HepG2 (cell line): Measurements from ENCODE around the gene VEZF1. TPM values are rescaled to one million over a fixed set of nuclear protein-coding genes. Genes with fewer than 3 reads are reported as not detected.
A peak's percentile ranks its signal among the peaks of the same experiment; 100 is the strongest.

Experiments
- ARID2 ChIP-seq: sonication (generic); formaldehyde crosslinking; IDR thresholded peaks from 2 replicates; pipeline ENCODE4 v1.8.1; 2022; ENCODE audit warnings: mild to moderate bottlenecking, missing genetic modification reagents, borderline replicate concordance
- CBX2 ChIP-seq, 2 experiments: fragments of 200-600 bp in 1 of 2; sonication (generic); formaldehyde crosslinking in 1 of 2; IDR thresholded peaks; 2 replicates each; pipeline versions ENCODE4 v1.7.0 to v1.8.1; 2018 to 2022; ENCODE audit warnings: low read depth in 2 of 2, low read length in 1 of 2, mild to moderate bottlenecking in 1 of 2, missing genetic modification reagents in 1 of 2
- DMAP1 ChIP-seq: IDR thresholded peaks from 2 replicates; pipeline ENCODE4 v1.6.1; 2016
- ETV5 ChIP-seq: IDR thresholded peaks from 2 replicates; pipeline ENCODE4 v1.6.1; 2018; ENCODE audit warnings: missing biosample characterization, missing genetic modification reagents, inconsistent platforms, borderline replicate concordance
- ETV6 ChIP-seq: sonication (generic); formaldehyde crosslinking; conservative IDR thresholded peaks from 2 replicates; pipeline ENCODE4 v1.4.0; 2020; ENCODE audit warnings: missing genetic modification reagents
- GATAD2A ChIP-seq: IDR thresholded peaks from 2 replicates; pipeline ENCODE4 v1.6.1; 2016
- HMG20B ChIP-seq: conservative IDR thresholded peaks from 2 replicates; pipeline ENCODE4 v1.6.1; 2016; ENCODE audit warnings: missing genetic modification reagents, missing compliant biosample characterization
- HNRNPL ChIP-seq: fragments of 200-400 bp; formaldehyde crosslinking; IDR thresholded peaks from 2 replicates; pipeline ENCODE4 v1.6.1; 2017; ENCODE audit warnings: mild to moderate bottlenecking, low read depth, low read length
- KDM5B ChIP-seq: sonication (generic); formaldehyde crosslinking; IDR thresholded peaks from 2 replicates; pipeline ENCODE4 v1.4.0; 2020; ENCODE audit warnings: missing genetic modification reagents, mild to moderate bottlenecking, borderline replicate concordance
- MEIS1 ChIP-seq: sonication (generic); formaldehyde crosslinking; IDR thresholded peaks from 2 replicates; pipeline ENCODE4 v1.9.0; 2021; ENCODE audit warnings: mild to moderate bottlenecking, missing genetic modification reagents, moderate library complexity, borderline replicate concordance
- TMF1 ChIP-seq: sonication (generic); formaldehyde crosslinking; IDR thresholded peaks from 2 replicates; pipeline ENCODE4 v1.8.1; 2022; ENCODE audit warnings: low read depth, missing genetic modification reagents
- ZNF367 ChIP-seq: sonication (generic); formaldehyde crosslinking; IDR thresholded peaks from 2 replicates; pipeline ENCODE4 v1.4.0; 2020; ENCODE audit warnings: missing genetic modification reagents, borderline replicate concordance
- ZNF781 ChIP-seq: sonication (generic); formaldehyde crosslinking; IDR thresholded peaks from 2 replicates; pipeline ENCODE4 v1.5.1; 2020; ENCODE audit warnings: borderline replicate concordance, mild to moderate bottlenecking, missing genetic modification reagents; ENCODE audit errors: not compliant biosample characterization
- ZSCAN30 ChIP-seq: sonication (generic); formaldehyde crosslinking; IDR thresholded peaks from 2 replicates; pipeline ENCODE4 v1.5.0; 2020; ENCODE audit warnings: mild to moderate bottlenecking, missing genetic modification reagents
- polyA plus RNA-seq, 8 experiments: library from polyadenylated mRNA; depleted of rRNA in 3 of 8; stranded (reverse) in 7 of 8; unstranded in 1 of 8; fragments of >200 nt; fragmentation: Illumina TruSeq in 4 of 8; extraction: Trizol in 4 of 8; gene quantifications; 2 replicates each; pipeline versions ENCODE4 v1.2.1 to v1.2.3, GENCODE V29; 2011 to 2016; ENCODE audit warnings: low read depth in 4 of 8, missing spikeins in 1 of 8, mixed read lengths in 1 of 8; ENCODE audit not compliant: insufficient read depth in 1 of 8
- total RNA-seq, 5 experiments: library from RNA; depleted of rRNA; stranded (reverse); fragments of >200 nt; fragmentation: Illumina TruSeq; extraction: Trizol; gene quantifications; 2 replicates each; pipeline ENCODE4 v1.2.3, GENCODE V29; 2016; ENCODE audit warnings: low read depth in 1 of 5
- TF ChIP-seq, protein P1 (sequence below): sonication (generic); formaldehyde crosslinking; IDR thresholded peaks from 2 replicates; pipeline ENCODE4 v1.8.1; 2023; ENCODE audit warnings: missing genetic modification reagents, inconsistent platforms, borderline replicate concordance
- TF ChIP-seq, protein P2 (sequence below): IDR thresholded peaks from 2 replicates; pipeline ENCODE4 v1.6.1; 2016; ENCODE audit warnings: mild to moderate bottlenecking
- TF ChIP-seq, protein P3 (sequence below): sonication (generic); formaldehyde crosslinking; IDR thresholded peaks from 2 replicates; pipeline ENCODE4 v1.5.1; 2020; ENCODE audit warnings: missing genetic modification reagents, mild to moderate bottlenecking, borderline replicate concordance
- TF ChIP-seq, protein P4 (sequence below), 2 experiments: fragments of 450-650 bp in 1 of 2; sonication (generic) in 1 of 2; formaldehyde crosslinking; IDR thresholded peaks; 2 replicates each; pipeline versions ENCODE4 v1.5.0 to v1.8.0; 2020 to 2022; ENCODE audit warnings: mild to moderate bottlenecking in 1 of 2, missing genetic modification reagents in 1 of 2
- TF ChIP-seq, protein P5 (sequence below): sonication (generic); formaldehyde crosslinking; IDR thresholded peaks from 2 replicates; pipeline ENCODE4 v1.8.1; 2023; ENCODE audit warnings: mild to moderate bottlenecking, missing genetic modification reagents
- TF ChIP-seq, protein P6 (sequence below): sonication (generic); formaldehyde crosslinking; IDR thresholded peaks from 2 replicates; pipeline ENCODE4 v1.4.0; 2020; ENCODE audit warnings: low read depth, mild to moderate bottlenecking, missing genetic modification reagents

VEZF1 gene
- total and polyA plus RNA-seq, 2 of the 13 experiments (the other 11 are each of a cell fraction or from before 2014, with no cell fraction given) = 45.9 to 49.7 TPM

DNA sequence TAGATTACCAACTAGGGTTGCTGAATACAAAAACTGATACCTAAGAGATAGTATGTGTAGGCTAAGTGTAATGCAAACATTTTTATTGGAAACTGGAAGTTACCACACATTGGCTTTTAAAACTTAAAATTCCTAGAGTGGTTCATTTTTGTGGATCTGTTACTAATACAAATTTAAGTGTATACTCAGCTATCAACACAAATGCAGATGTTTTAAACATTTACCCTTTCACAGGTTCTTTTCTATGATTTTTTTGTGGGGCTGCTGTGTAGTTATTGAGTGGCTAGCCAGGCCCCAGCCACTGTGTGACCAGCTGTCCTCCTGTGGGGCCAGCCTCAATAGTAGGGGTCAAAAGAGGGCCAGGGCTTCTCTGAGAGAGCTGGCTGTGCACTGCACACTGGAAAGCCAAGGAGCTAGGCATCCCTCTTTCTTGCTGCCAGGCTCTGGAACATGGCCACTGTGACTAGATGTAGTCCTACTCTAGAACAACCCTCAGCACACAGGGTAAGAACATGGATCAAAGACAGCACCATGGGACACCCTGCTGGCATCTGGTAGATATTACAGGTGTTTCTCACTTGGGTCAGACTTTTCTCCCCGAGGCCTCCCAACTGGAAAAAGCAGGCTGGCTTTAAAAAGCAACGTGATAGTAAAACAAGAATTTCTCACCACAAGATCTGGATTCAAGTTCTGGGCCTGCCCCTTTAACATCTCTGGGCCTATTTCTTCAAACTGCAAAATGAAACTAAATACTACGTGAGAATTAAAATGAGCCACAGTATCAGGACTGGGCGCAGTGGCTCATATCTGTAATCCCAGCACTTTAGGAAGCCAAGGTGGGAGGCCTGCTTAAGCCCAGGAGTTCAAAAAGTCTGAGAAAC lies 7.3 kb upstream of the VEZF1 start (continued):
- no peak for TF ChIP-seq HMG20B (CRISPR knock-in tag)
- 0 out of 2 replicates have a peak, but pooled peaks have one; percentile 31 for TF ChIP-seq TMF1 (CRISPR knock-in tag)
- no peak for TF ChIP-seq CBX2 (IDR thresholded peaks at IDR 0.05; ENCODE audit: low read depth, low read length)
- no peak for TF ChIP-seq CBX2 (CRISPR knock-in tag; IDR thresholded peaks at IDR 0.05; ENCODE audit: low read depth)
- peak; percentile 69 for TF ChIP-seq ZNF781
- no peak for TF ChIP-seq HNRNPL
- peak; percentile 26; the same call in 1 of the 2 replicates for TF ChIP-seq ETV5 (CRISPR knock-in tag)
- TF ChIP-seq ZSCAN30 (CRISPR knock-in tag) = no peak
- TF ChIP-seq KDM5B (CRISPR knock-in tag) = no peak
- TF ChIP-seq, protein P1, sequence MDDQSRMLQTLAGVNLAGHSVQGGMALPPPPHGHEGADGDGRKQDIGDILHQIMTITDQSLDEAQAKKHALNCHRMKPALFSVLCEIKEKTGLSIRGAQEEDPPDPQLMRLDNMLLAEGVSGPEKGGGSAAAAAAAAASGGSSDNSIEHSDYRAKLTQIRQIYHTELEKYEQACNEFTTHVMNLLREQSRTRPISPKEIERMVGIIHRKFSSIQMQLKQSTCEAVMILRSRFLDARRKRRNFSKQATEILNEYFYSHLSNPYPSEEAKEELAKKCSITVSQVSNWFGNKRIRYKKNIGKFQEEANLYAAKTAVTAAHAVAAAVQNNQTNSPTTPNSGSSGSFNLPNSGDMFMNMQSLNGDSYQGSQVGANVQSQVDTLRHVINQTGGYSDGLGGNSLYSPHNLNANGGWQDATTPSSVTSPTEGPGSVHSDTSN (CRISPR knock-in tag) = no peak
- TF ChIP-seq ARID2 (CRISPR knock-in tag) = no peak
- TF ChIP-seq, protein P2, sequence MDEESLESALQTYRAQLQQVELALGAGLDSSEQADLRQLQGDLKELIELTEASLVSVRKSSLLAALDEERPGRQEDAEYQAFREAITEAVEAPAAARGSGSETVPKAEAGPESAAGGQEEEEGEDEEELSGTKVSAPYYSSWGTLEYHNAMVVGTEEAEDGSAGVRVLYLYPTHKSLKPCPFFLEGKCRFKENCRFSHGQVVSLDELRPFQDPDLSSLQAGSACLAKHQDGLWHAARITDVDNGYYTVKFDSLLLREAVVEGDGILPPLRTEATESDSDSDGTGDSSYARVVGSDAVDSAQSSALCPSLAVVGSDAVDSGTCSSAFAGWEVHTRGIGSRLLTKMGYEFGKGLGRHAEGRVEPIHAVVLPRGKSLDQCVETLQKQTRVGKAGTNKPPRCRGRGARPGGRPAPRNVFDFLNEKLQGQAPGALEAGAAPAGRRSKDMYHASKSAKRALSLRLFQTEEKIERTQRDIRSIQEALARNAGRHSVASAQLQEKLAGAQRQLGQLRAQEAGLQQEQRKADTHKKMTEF (CRISPR knock-in tag) = no peak; the same call in 1 of the 2 replicates
- no peak for TF ChIP-seq ZNF367 (CRISPR knock-in tag)
- TF ChIP-seq, protein P3, sequence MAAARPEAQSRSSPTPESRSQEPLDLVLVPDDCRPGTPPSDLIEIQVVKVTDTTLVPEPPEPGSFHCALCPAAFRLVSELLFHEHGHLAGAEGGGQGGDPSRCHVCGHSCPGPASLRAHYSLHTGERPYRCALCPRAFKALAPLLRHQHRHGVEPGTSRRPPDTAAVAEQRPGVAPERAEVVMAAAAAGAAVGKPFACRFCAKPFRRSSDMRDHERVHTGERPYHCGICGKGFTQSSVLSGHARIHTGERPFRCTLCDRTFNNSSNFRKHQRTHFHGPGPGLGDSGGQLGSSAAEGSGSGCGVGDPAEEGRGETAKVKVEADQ (CRISPR knock-in tag) = peak; percentile 52; the same call in 1 of the 2 replicates
- no peak; the same call in 1 of the 2 replicates for TF ChIP-seq GATAD2A (CRISPR knock-in tag)
- TF ChIP-seq, protein P4, sequence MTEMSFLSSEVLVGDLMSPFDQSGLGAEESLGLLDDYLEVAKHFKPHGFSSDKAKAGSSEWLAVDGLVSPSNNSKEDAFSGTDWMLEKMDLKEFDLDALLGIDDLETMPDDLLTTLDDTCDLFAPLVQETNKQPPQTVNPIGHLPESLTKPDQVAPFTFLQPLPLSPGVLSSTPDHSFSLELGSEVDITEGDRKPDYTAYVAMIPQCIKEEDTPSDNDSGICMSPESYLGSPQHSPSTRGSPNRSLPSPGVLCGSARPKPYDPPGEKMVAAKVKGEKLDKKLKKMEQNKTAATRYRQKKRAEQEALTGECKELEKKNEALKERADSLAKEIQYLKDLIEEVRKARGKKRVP (CRISPR knock-in tag; IDR thresholded peaks at IDR 0.05) = no peak
- TF ChIP-seq, protein P5, sequence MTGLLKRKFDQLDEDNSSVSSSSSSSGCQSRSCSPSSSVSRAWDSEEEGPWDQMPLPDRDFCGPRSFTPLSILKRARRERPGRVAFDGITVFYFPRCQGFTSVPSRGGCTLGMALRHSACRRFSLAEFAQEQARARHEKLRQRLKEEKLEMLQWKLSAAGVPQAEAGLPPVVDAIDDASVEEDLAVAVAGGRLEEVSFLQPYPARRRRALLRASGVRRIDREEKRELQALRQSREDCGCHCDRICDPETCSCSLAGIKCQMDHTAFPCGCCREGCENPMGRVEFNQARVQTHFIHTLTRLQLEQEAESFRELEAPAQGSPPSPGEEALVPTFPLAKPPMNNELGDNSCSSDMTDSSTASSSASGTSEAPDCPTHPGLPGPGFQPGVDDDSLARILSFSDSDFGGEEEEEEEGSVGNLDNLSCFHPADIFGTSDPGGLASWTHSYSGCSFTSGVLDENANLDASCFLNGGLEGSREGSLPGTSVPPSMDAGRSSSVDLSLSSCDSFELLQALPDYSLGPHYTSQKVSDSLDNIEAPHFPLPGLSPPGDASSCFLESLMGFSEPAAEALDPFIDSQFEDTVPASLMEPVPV (CRISPR knock-in tag) = 0 out of 2 replicates have a peak, but pooled peaks have one; percentile 34
- TF ChIP-seq MEIS1 = no peak
- TF ChIP-seq, protein P6, sequence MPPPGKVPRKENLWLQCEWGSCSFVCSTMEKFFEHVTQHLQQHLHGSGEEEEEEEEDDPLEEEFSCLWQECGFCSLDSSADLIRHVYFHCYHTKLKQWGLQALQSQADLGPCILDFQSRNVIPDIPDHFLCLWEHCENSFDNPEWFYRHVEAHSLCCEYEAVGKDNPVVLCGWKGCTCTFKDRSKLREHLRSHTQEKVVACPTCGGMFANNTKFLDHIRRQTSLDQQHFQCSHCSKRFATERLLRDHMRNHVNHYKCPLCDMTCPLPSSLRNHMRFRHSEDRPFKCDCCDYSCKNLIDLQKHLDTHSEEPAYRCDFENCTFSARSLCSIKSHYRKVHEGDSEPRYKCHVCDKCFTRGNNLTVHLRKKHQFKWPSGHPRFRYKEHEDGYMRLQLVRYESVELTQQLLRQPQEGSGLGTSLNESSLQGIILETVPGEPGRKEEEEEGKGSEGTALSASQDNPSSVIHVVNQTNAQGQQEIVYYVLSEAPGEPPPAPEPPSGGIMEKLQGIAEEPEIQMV (CRISPR knock-in tag) = peak; percentile 54; the same call in 1 of the 2 replicates
- TF ChIP-seq ETV6 (CRISPR knock-in tag) = no peak
- no peak for TF ChIP-seq DMAP1 (CRISPR knock-in tag)
